ES-I3 (cell line): ENCODE measurements around the gene TEX38.
"Not testable (repeated sequence)": the region's sequence is repeated elsewhere in the genome, so short reads cannot be mapped to it uniquely, and the experiment has no call there.

Source experiments
- H3K36me3 ChIP-seq: 2 replicates; pipeline ENCODE4 v1.6.1; 2013; ENCODE audit warnings: mild to moderate bottlenecking, low read length, control low read depth, moderate library complexity; ENCODE audit not compliant: insufficient read depth
- H3K4me1 ChIP-seq: 2 replicates; pipeline ENCODE4 v1.6.1; 2013; ENCODE audit warnings: mild to moderate bottlenecking, control low read depth, low read length; ENCODE audit not compliant: insufficient read depth
- H3K9ac ChIP-seq: 2 replicates; pipeline ENCODE4 v1.6.1; 2013; ENCODE audit warnings: low read depth, mild to moderate bottlenecking, low read length, moderate library complexity
- H3K9me3 ChIP-seq: 2 replicates; pipeline ENCODE4 v1.6.1; 2013; ENCODE audit warnings: mild to moderate bottlenecking, low read length, moderate library complexity; ENCODE audit not compliant: control insufficient read depth, insufficient read depth

The TEX38 gene

GRCh38 chr1:46647611-46648010 is 24.0 kb upstream of the TEX38 start:
- Histone ChIP-seq H3K36me3 (peaks cover 8% of the 10 kb centered on the region), H3K9ac (no peak overlapping the region)

GRCh38 chr1:46649764-46650163 is 21.9 kb upstream of the TEX38 start:
- no peaks in the 10 kb centered on the region for H3K4me1 ChIP-seq
- peaks cover 8% of the 10 kb centered on the region for H3K36me3 ChIP-seq
- no peak overlapping the region for H3K9ac ChIP-seq
- no peaks in the 10 kb centered on the region for H3K9me3 ChIP-seq

More at GRCh38 chr1:46647611-46648010, 24.0 kb upstream of the TEX38 start:
- no peaks in the 10 kb centered on the region for H3K4me1 ChIP-seq
- no peaks in the 10 kb centered on the region for H3K9me3 ChIP-seq

- Histone ChIP-seq H3K9me3 (no peaks in the 10 kb centered on the region), H3K36me3 (peaks cover 8% of the 10 kb centered on the region), H3K9ac (no peak overlapping the region), H3K4me1 (no peaks in the 10 kb centered on the region)
Observed at GRCh38 chr1:46650491-46650890, 21.2 kb upstream of the TEX38 start.

GRCh38 chr1:46651152-46651551 is 20.5 kb upstream of the TEX38 start:
- H3K4me1 ChIP-seq, H3K9me3 ChIP-seq, H3K36me3 ChIP-seq, H3K9ac ChIP-seq: not testable (repeated sequence)

- Histone ChIP-seq H3K9ac (no peak overlapping the region), H3K36me3 (peaks cover 13% of the 10 kb centered on the region), H3K9me3 (no peaks in the 10 kb centered on the region), H3K4me1 (no peaks in the 10 kb centered on the region)
Observed at GRCh38 chr1:46652321-46653100, 19.1 kb upstream of the TEX38 start.

- Histone ChIP-seq H3K9ac (no peak overlapping the region), H3K4me1 (no peaks in the 10 kb centered on the region), H3K36me3 (peaks cover 13% of the 10 kb centered on the region), H3K9me3 (no peaks in the 10 kb centered on the region)
Observed at GRCh38 chr1:46653405-46653958, 18.2 kb upstream of the TEX38 start.

- H3K36me3 ChIP-seq = peaks cover 13% of the 10 kb centered on the region
- no peaks in the 10 kb centered on the region for H3K4me1 ChIP-seq
- no peak overlapping the region for H3K9ac ChIP-seq
- no peaks in the 10 kb centered on the region for H3K9me3 ChIP-seq
Observed at GRCh38 chr1:46654012-46654411, 17.6 kb upstream of the TEX38 start.

- H3K9ac ChIP-seq, H3K4me1 ChIP-seq, H3K36me3 ChIP-seq, H3K9me3 ChIP-seq: not testable (repeated sequence)
Observed at GRCh38 chr1:46654698-46655097, 17.0 kb upstream of the TEX38 start.

- Histone ChIP-seq H3K36me3 (peaks cover 5% of the 10 kb centered on the region; the same call in 1 of the 2 replicates), H3K9me3 (no peaks in the 10 kb centered on the region), H3K9ac (no peak overlapping the region), H3K4me1 (no peaks in the 10 kb centered on the region)
Observed at GRCh38 chr1:46655848-46656247, 15.8 kb upstream of the TEX38 start.

GRCh38 chr1:46656643-46657042 is 15.0 kb upstream of the TEX38 start:
- peaks cover 5% of the 10 kb centered on the region; the same call in 1 of the 2 replicates for H3K36me3 ChIP-seq
- no peak overlapping the region for H3K9ac ChIP-seq
- no peaks in the 10 kb centered on the region for H3K4me1 ChIP-seq
- H3K9me3 ChIP-seq = no peaks in the 10 kb centered on the region

- H3K9me3 ChIP-seq = no peaks in the 10 kb centered on the region
- H3K9ac ChIP-seq = no peak overlapping the region
- no peaks in the 10 kb centered on the region for H3K4me1 ChIP-seq
- peaks cover 5% of the 10 kb centered on the region; the same call in 1 of the 2 replicates for H3K36me3 ChIP-seq
Observed at GRCh38 chr1:46657775-46658174, 13.9 kb upstream of the TEX38 start.

- no peaks in the 10 kb centered on the region for H3K9me3 ChIP-seq
- H3K36me3 ChIP-seq = peaks cover 8% of the 10 kb centered on the region; the same call in 1 of the 2 replicates
- no peak overlapping the region for H3K9ac ChIP-seq
- no peaks in the 10 kb centered on the region for H3K4me1 ChIP-seq
Observed at GRCh38 chr1:46659307-46659870, 12.3 kb upstream of the TEX38 start.

GRCh38 chr1:46660116-46660515 is 11.5 kb upstream of the TEX38 start:
- H3K36me3 ChIP-seq = peaks cover 11% of the 10 kb centered on the region

GRCh38 chr1:46662919-46663318 is 8.7 kb upstream of the TEX38 start:
- H3K9me3 ChIP-seq, H3K9ac ChIP-seq, H3K36me3 ChIP-seq: not testable (repeated sequence)
- H3K4me1 ChIP-seq = peaks cover 18% of the 10 kb centered on the region

More at GRCh38 chr1:46660116-46660515, 11.5 kb upstream of the TEX38 start:
- not testable (repeated sequence) for H3K9me3 ChIP-seq, H3K9ac ChIP-seq, H3K4me1 ChIP-seq

GRCh38 chr1:46665983-46666382 is 5.7 kb upstream of the TEX38 start:
- Histone ChIP-seq H3K9me3 (no peaks in the 10 kb centered on the region), H3K9ac (no peak overlapping the region), H3K4me1 (peaks cover 21% of the 10 kb centered on the region), H3K36me3 (peaks cover 6% of the 10 kb centered on the region)
